Measurements from ENCODE around the gene RAF1.

DNA sequence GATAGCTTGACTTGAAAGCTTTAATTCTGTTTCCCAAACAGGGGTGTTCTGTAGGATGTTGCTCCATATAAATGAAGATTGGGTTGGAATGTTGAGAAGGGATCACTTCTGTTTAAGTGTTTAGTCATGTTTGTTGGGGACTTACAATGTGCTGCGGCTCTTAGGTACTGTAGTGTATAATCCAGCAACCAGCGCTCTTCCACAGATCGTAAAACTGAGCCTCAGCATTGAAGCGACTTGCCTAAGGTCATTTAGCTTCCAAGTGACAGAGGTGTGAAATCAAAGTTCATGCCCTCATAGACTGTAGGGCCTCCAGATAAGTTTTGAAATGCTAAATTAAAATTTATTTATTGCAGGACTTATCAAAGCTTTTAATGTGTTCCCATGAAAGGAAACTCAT lies 105.2 kb downstream of the RAF1 start:
- TF ChIP-seq, protein P1, sequence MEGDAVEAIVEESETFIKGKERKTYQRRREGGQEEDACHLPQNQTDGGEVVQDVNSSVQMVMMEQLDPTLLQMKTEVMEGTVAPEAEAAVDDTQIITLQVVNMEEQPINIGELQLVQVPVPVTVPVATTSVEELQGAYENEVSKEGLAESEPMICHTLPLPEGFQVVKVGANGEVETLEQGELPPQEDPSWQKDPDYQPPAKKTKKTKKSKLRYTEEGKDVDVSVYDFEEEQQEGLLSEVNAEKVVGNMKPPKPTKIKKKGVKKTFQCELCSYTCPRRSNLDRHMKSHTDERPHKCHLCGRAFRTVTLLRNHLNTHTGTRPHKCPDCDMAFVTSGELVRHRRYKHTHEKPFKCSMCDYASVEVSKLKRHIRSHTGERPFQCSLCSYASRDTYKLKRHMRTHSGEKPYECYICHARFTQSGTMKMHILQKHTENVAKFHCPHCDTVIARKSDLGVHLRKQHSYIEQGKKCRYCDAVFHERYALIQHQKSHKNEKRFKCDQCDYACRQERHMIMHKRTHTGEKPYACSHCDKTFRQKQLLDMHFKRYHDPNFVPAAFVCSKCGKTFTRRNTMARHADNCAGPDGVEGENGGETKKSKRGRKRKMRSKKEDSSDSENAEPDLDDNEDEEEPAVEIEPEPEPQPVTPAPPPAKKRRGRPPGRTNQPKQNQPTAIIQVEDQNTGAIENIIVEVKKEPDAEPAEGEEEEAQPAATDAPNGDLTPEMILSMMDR (IDR thresholded peaks at IDR 0.05; ENCODE audit: insufficient read depth, low read length, poor library complexity, severe bottlenecking), result no peak
- no peak for TF ChIP-seq EZH2phosphoT487 (conservative IDR thresholded peaks at IDR 0.05; ENCODE audit: low read length)

All from SU-DHL-6 (cell line).